GM23338 (cell line): ENCODE results near the gene TMEM9. TPM values are rescaled to one million over a fixed set of nuclear protein-coding genes. Genes with fewer than 3 reads are reported as not detected.

Experiments
- ATAC-seq: fragments of 200-7000 bp; cut with Tn5 transposase; 3 replicates; pipeline ENCODE4 v1.9.1; 2020
- DNase-seq: peaks from one replicate; pipeline ENCODE4 v3.0.0-alpha.2; 2015; ENCODE audit warnings: low spot score
- H2AFZ ChIP-seq: fragments of 200-600 bp; sonication (generic); 2 replicates; pipeline ENCODE4 v1.8.0; 2016; ENCODE audit warnings: antibody characterized with exemption, mild to moderate bottlenecking, moderate library complexity
- H3F3A ChIP-seq: fragments of 200-600 bp; sonication (generic); replicated peaks from 2 replicates; pipeline ENCODE4 v1.8.0; 2017; ENCODE audit warnings: antibody characterized with exemption, mixed run types, low read depth
- H3K27ac ChIP-seq: fragments of 200-600 bp; sonication (generic); 2 replicates; pipeline ENCODE4 v1.6.1; 2016; ENCODE audit warnings: low read depth
- H3K27me3 ChIP-seq: fragments of 200-600 bp; sonication (generic); 2 replicates; pipeline ENCODE4 v1.8.0; 2016; ENCODE audit warnings: mild to moderate bottlenecking, mixed run types, moderate library complexity; ENCODE audit not compliant: insufficient read depth
- H3K36me3 ChIP-seq: fragments of 200-600 bp; sonication (generic); 2 replicates; pipeline ENCODE4 v1.8.0; 2016; ENCODE audit warnings: mild to moderate bottlenecking; ENCODE audit not compliant: insufficient read depth
- H3K4me1 ChIP-seq: fragments of 200-600 bp; sonication (generic); 2 replicates; pipeline ENCODE4 v1.8.0; 2016; ENCODE audit warnings: mild to moderate bottlenecking, moderate library complexity; ENCODE audit not compliant: insufficient read depth
- H3K4me2 ChIP-seq: fragments of 200-600 bp; sonication (generic); 2 replicates; pipeline ENCODE4 v1.7.1; 2017; ENCODE audit warnings: mixed run types
- H3K4me3 ChIP-seq: fragments of 200-600 bp; sonication (generic); 2 replicates; pipeline ENCODE4 v1.6.1; 2016; ENCODE audit warnings: mixed run types
- H3K79me2 ChIP-seq: fragments of 200-600 bp; sonication (generic); replicated peaks from 2 replicates; pipeline ENCODE4 v1.8.0; 2017; ENCODE audit warnings: mild to moderate bottlenecking; ENCODE audit not compliant: insufficient read depth
- H3K9me2 ChIP-seq: fragments of 200-600 bp; sonication (generic); 2 replicates; pipeline ENCODE4 v1.8.0; 2017; ENCODE audit not compliant: insufficient read depth
- H4K20me1 ChIP-seq: fragments of 200-600 bp; sonication (generic); replicated peaks from 2 replicates; pipeline ENCODE4 v1.8.0; 2017; ENCODE audit warnings: mild to moderate bottlenecking; ENCODE audit not compliant: insufficient read depth
- H3K27ac Mint-ChIP-seq: 2 replicates; pipeline ENCODE4 v1.8.0; 2020; ENCODE audit warnings: inconsistent platforms, mild to moderate bottlenecking, moderate library complexity, mixed read lengths
- H3K27me3 Mint-ChIP-seq: 3 replicates; pipeline ENCODE4 v1.8.0; 2022; ENCODE audit warnings: low read depth, mild to moderate bottlenecking, moderate library complexity, mixed read lengths, inconsistent platforms; ENCODE audit not compliant: insufficient read depth, poor library complexity
- H3K36me3 Mint-ChIP-seq: 3 replicates; pipeline ENCODE4 v1.8.0; 2021; ENCODE audit warnings: low read depth, mild to moderate bottlenecking, inconsistent platforms, moderate library complexity, mixed read lengths
- H3K4me1 Mint-ChIP-seq: 3 replicates; pipeline ENCODE4 v1.8.0; 2020; ENCODE audit warnings: mild to moderate bottlenecking, inconsistent platforms, mixed read lengths
- H3K4me3 Mint-ChIP-seq: 3 replicates; pipeline ENCODE4 v1.8.0; 2021; ENCODE audit warnings: moderate library complexity, mild to moderate bottlenecking, inconsistent platforms, mixed read lengths
- H3K9me3 Mint-ChIP-seq: 3 replicates; pipeline ENCODE4 v1.8.0; 2020; ENCODE audit warnings: moderate library complexity, mild to moderate bottlenecking, inconsistent platforms, mixed read lengths
- CREB1 ChIP-seq: fragments of 250-450 bp; sonication (Bioruptor Pico); IDR thresholded peaks from 2 replicates; pipeline ENCODE4 v1.5.0; 2020; ENCODE audit warnings: low read depth, mild to moderate bottlenecking, moderate library complexity
- ETS1 ChIP-seq: IDR thresholded peaks from 2 replicates; pipeline ENCODE4 v1.6.1; 2016; ENCODE audit warnings: antibody characterized with exemption
- EZH2phosphoT487 ChIP-seq: fragments of 200-600 bp; sonication (generic); IDR thresholded peaks from one replicate; pipeline ENCODE4 v1.8.1; 2018; ENCODE audit warnings: antibody characterized with exemption; ENCODE audit not compliant: unreplicated experiment
- JUNB ChIP-seq: IDR thresholded peaks from one replicate; pipeline ENCODE4 v1.6.1; 2016; ENCODE audit warnings: antibody characterized with exemption; ENCODE audit not compliant: unreplicated experiment
- NANOG ChIP-seq: IDR thresholded peaks from 2 replicates; pipeline ENCODE4 v1.6.1; 2016; ENCODE audit warnings: antibody characterized with exemption, borderline replicate concordance
- REST ChIP-seq: IDR thresholded peaks from one replicate; pipeline ENCODE4 v1.6.1; 2018; ENCODE audit warnings: antibody characterized with exemption; ENCODE audit not compliant: unreplicated experiment
- STAT1 ChIP-seq: IDR thresholded peaks from one replicate; pipeline ENCODE4 v1.6.1; 2016; ENCODE audit warnings: antibody characterized with exemption; ENCODE audit not compliant: unreplicated experiment
- ZNF114 ChIP-seq: fragments of 250-450 bp; sonication (Bioruptor Pico); IDR thresholded peaks from 2 replicates; pipeline ENCODE4 v1.5.0; 2020; ENCODE audit warnings: mild to moderate bottlenecking, moderate library complexity
- ZNF331 ChIP-seq: fragments of 250-450 bp; sonication (Bioruptor Pico); IDR thresholded peaks from 2 replicates; pipeline ENCODE4 v1.5.0; 2020; ENCODE audit warnings: low read depth, mild to moderate bottlenecking, moderate library complexity
- ZNF462 ChIP-seq: fragments of 250-450 bp; sonication (Bioruptor Pico); IDR thresholded peaks from 2 replicates; pipeline ENCODE4 v1.5.0; 2020; ENCODE audit warnings: mild to moderate bottlenecking, moderate library complexity
- polyA plus RNA-seq: library from polyadenylated mRNA; unstranded; fragments of >200 nt; fragmentation: Nextera tagmentation; extraction: Ambion mirVana; gene quantifications from 2 replicates; pipeline ENCODE4 v1.2.1, GENCODE V29; 2016
- total RNA-seq: library from RNA; depleted of rRNA; stranded (reverse); fragments of >200 nt; shearing (Covaris generic); gene quantifications from 2 replicates; pipeline ENCODE4 v1.2.3, GENCODE V29; 2014

The TMEM9 gene
- total and polyA plus RNA-seq, 2 experiments from 2014 or later = 78.6 to 147 TPM

- TF ChIP-seq ZNF462 (CRISPR knock-in tag) = no peak
Observed at GRCh38 chr1:201142011-201142848, 12.0 kb downstream of the TMEM9 start (continued).

- no peaks in the 10 kb centered on the region for H3K79me2 ChIP-seq
- no peak overlapping the region for H3K4me3 ChIP-seq
- Mint-ChIP-seq H3K27me3 (peaks cover 3% of the 10 kb centered on the region), H3K36me3 (peaks cover 78% of the 10 kb centered on the region), H3K9me3 (no peaks in the 10 kb centered on the region), H3K4me3 (no peak overlapping the region), H3K27ac (no peak overlapping the region), H3K4me1 (no peaks in the 10 kb centered on the region)
- no peak for DNase-seq
- H2AFZ ChIP-seq = no peak overlapping the region
- no peaks in the 10 kb centered on the region for H3K9me2 ChIP-seq
- H4K20me1 ChIP-seq = peaks cover 5% of the 10 kb centered on the region; the same call in 1 of the 2 replicates
- peaks cover 20% of the 10 kb centered on the region for H3K36me3 ChIP-seq
- H3K27ac ChIP-seq = no peak overlapping the region
- H3K4me2 ChIP-seq = no peak overlapping the region
- no peaks in the 10 kb centered on the region for H3K27me3 ChIP-seq
- H3F3A ChIP-seq = no peaks in the 10 kb centered on the region
- H3K4me1 ChIP-seq = no peaks in the 10 kb centered on the region
- no peak for ATAC-seq
- TF ChIP-seq NANOG (no peak), EZH2phosphoT487 (no peak), CREB1 (CRISPR knock-in tag) (no peak), ETS1 (no peak), ZNF114 (CRISPR knock-in tag) (no peak), REST (no peak), JUNB (no peak), STAT1 (no peak), ZNF331 (CRISPR knock-in tag) (no peak)
Observed at GRCh38 chr1:201141418-201141817, 12.9 kb downstream of the TMEM9 start.
